Sigmoid colon (tissue), 4 donors: Measurements from ENCODE around the gene TIGD6.

Experiments used
- EP300 ChIP-seq, 4 donors: sonication (generic); formaldehyde crosslinking; IDR thresholded peaks; one replicate each; pipeline ENCODE4 v1.6.1; 2017; ENCODE audit warnings: antibody characterized with exemption in 4 of 4
- POLR2A ChIP-seq, 2 donors: fragments of 450-650 bp; IDR thresholded peaks; one replicate each; pipeline ENCODE4 v1.6.1; 2016; ENCODE audit warnings: antibody characterized with exemption in 2 of 2, mild to moderate bottlenecking in 2 of 2, moderate library complexity in 2 of 2
- POLR2AphosphoS5 ChIP-seq, 4 donors: sonication (generic); formaldehyde crosslinking; IDR thresholded peaks; one replicate each; pipeline ENCODE4 v1.6.1; 2017; ENCODE audit warnings: antibody characterized with exemption in 4 of 4
- TF ChIP-seq, protein P1 (sequence below), 4 experiments: fragments of 450-650 bp in 3 of 4; fragments of 200-600 bp in 1 of 4; IDR thresholded peaks; one replicate each; pipeline ENCODE4 v1.5.1; 2016 to 2019; ENCODE audit warnings: antibody characterized with exemption in 4 of 4, mild to moderate bottlenecking in 3 of 4, moderate library complexity in 2 of 4

DNA sequence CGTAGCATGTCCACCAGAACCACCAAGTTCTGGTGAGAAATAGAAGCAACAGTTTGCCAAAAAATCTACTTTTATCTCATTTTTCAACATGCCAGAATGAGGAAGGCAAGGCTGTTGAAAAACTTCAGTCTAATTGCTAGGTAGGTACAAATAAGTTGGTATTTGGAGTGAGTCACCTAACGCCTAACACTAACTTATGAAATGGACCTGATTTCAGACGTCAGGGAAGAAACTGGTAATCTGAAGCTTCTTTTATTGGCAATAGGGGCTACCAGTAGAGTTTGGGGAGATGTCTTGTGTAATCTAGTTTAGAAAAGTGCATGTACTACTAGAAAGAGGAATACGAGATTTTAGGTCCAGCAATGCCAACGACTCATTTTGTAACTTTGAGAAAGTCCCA is 51.5 kb downstream of the TIGD6 start:
- TF ChIP-seq, protein P1, sequence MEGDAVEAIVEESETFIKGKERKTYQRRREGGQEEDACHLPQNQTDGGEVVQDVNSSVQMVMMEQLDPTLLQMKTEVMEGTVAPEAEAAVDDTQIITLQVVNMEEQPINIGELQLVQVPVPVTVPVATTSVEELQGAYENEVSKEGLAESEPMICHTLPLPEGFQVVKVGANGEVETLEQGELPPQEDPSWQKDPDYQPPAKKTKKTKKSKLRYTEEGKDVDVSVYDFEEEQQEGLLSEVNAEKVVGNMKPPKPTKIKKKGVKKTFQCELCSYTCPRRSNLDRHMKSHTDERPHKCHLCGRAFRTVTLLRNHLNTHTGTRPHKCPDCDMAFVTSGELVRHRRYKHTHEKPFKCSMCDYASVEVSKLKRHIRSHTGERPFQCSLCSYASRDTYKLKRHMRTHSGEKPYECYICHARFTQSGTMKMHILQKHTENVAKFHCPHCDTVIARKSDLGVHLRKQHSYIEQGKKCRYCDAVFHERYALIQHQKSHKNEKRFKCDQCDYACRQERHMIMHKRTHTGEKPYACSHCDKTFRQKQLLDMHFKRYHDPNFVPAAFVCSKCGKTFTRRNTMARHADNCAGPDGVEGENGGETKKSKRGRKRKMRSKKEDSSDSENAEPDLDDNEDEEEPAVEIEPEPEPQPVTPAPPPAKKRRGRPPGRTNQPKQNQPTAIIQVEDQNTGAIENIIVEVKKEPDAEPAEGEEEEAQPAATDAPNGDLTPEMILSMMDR (IDR thresholded peaks at IDR 0.05) = no peak
- TF ChIP-seq EP300 (IDR thresholded peaks at IDR 0.05) (no peak), POLR2A (IDR thresholded peaks at IDR 0.05) (no peak), POLR2AphosphoS5 (IDR thresholded peaks at IDR 0.05) (no peak)
